ENCODE results near the gene PARD3B.

The PARD3B gene

GRCh38 chr2:205166745-205167144, 621.5 kb downstream of the PARD3B start:
- no peak overlapping the region for H3K4me3 ChIP-seq (ENCODE audit: low read length)
- no peaks in the 10 kb centered on the region for H3K27me3 ChIP-seq (ENCODE audit: control insufficient read depth, insufficient read depth, low read length)
- H3K9me3 ChIP-seq (ENCODE audit: control insufficient read depth, low read length): no peaks in the 10 kb centered on the region
- no peaks in the 10 kb centered on the region for H3K4me1 ChIP-seq (ENCODE audit: control insufficient read depth, insufficient read depth, low read length)
- no peak overlapping the region for H3K9ac ChIP-seq (ENCODE audit: low read length)
- H3K36me3 ChIP-seq (ENCODE audit: control insufficient read depth, insufficient read depth, low read length): no peaks in the 10 kb centered on the region

GRCh38 chr2:205169012-205169411, 623.7 kb downstream of the PARD3B start:
- Histone ChIP-seq H3K9ac (ENCODE audit: low read length) (no peak overlapping the region), H3K4me1 (ENCODE audit: control insufficient read depth, insufficient read depth, low read length) (no peaks in the 10 kb centered on the region), H3K9me3 (ENCODE audit: control insufficient read depth, low read length) (no peaks in the 10 kb centered on the region), H3K36me3 (ENCODE audit: control insufficient read depth, insufficient read depth, low read length) (no peaks in the 10 kb centered on the region), H3K27me3 (ENCODE audit: control insufficient read depth, insufficient read depth, low read length) (no peaks in the 10 kb centered on the region), H3K4me3 (ENCODE audit: low read length) (no peak overlapping the region)

GRCh38 chr2:205169464-205169863, 624.2 kb downstream of the PARD3B start:
- Histone ChIP-seq H3K4me1 (ENCODE audit: control insufficient read depth, insufficient read depth, low read length) (no peaks in the 10 kb centered on the region), H3K4me3 (ENCODE audit: low read length) (no peak overlapping the region), H3K9ac (ENCODE audit: low read length) (no peak overlapping the region), H3K36me3 (ENCODE audit: control insufficient read depth, insufficient read depth, low read length) (no peaks in the 10 kb centered on the region), H3K27me3 (ENCODE audit: control insufficient read depth, insufficient read depth, low read length) (no peaks in the 10 kb centered on the region), H3K9me3 (ENCODE audit: control insufficient read depth, low read length) (no peaks in the 10 kb centered on the region)

GRCh38 chr2:205170399-205170798, 625.1 kb downstream of the PARD3B start:
- Histone ChIP-seq H3K36me3 (ENCODE audit: control insufficient read depth, insufficient read depth, low read length) (no peaks in the 10 kb centered on the region), H3K9me3 (ENCODE audit: control insufficient read depth, low read length) (no peaks in the 10 kb centered on the region), H3K4me3 (ENCODE audit: low read length) (no peak overlapping the region), H3K27me3 (ENCODE audit: control insufficient read depth, insufficient read depth, low read length) (no peaks in the 10 kb centered on the region), H3K4me1 (ENCODE audit: control insufficient read depth, insufficient read depth, low read length) (no peaks in the 10 kb centered on the region), H3K9ac (ENCODE audit: low read length) (no peak overlapping the region)

- H3K9me3 ChIP-seq (ENCODE audit: control insufficient read depth, low read length): no peaks in the 10 kb centered on the region
- no peaks in the 10 kb centered on the region for H3K36me3 ChIP-seq (ENCODE audit: control insufficient read depth, insufficient read depth, low read length)
- no peak overlapping the region for H3K9ac ChIP-seq (ENCODE audit: low read length)
Observed at GRCh38 chr2:205171261-205171940, 626.1 kb downstream of the PARD3B start.

GRCh38 chr2:205175831-205176230, 630.6 kb downstream of the PARD3B start:
- Histone ChIP-seq H3K27me3 (ENCODE audit: control insufficient read depth, insufficient read depth, low read length) (no peaks in the 10 kb centered on the region), H3K4me1 (ENCODE audit: control insufficient read depth, insufficient read depth, low read length) (no peaks in the 10 kb centered on the region), H3K9me3 (ENCODE audit: control insufficient read depth, low read length) (no peaks in the 10 kb centered on the region), H3K36me3 (ENCODE audit: control insufficient read depth, insufficient read depth, low read length) (no peaks in the 10 kb centered on the region), H3K9ac (ENCODE audit: low read length) (no peak overlapping the region), H3K4me3 (ENCODE audit: low read length) (no peak overlapping the region)

More at GRCh38 chr2:205171261-205171940, 626.1 kb downstream of the PARD3B start:
- no peaks in the 10 kb centered on the region for H3K27me3 ChIP-seq (ENCODE audit: control insufficient read depth, insufficient read depth, low read length)
- H3K4me3 ChIP-seq (ENCODE audit: low read length): no peak overlapping the region
- no peaks in the 10 kb centered on the region for H3K4me1 ChIP-seq (ENCODE audit: control insufficient read depth, insufficient read depth, low read length)

GRCh38 chr2:205176546-205176945, 631.3 kb downstream of the PARD3B start:
- H3K4me1 ChIP-seq (ENCODE audit: control insufficient read depth, insufficient read depth, low read length): no peaks in the 10 kb centered on the region
- no peaks in the 10 kb centered on the region for H3K27me3 ChIP-seq (ENCODE audit: control insufficient read depth, insufficient read depth, low read length)
- H3K9ac ChIP-seq (ENCODE audit: low read length): no peak overlapping the region
- H3K36me3 ChIP-seq (ENCODE audit: control insufficient read depth, insufficient read depth, low read length): no peaks in the 10 kb centered on the region
- H3K4me3 ChIP-seq (ENCODE audit: low read length): no peak overlapping the region
- H3K9me3 ChIP-seq (ENCODE audit: control insufficient read depth, low read length): no peaks in the 10 kb centered on the region

- no peaks in the 10 kb centered on the region for H3K27me3 ChIP-seq (ENCODE audit: control insufficient read depth, insufficient read depth, low read length)
- H3K36me3 ChIP-seq (ENCODE audit: control insufficient read depth, insufficient read depth, low read length): no peaks in the 10 kb centered on the region
- H3K4me1 ChIP-seq (ENCODE audit: control insufficient read depth, insufficient read depth, low read length): no peaks in the 10 kb centered on the region
- H3K9me3 ChIP-seq (ENCODE audit: control insufficient read depth, low read length): no peaks in the 10 kb centered on the region
- no peak overlapping the region for H3K4me3 ChIP-seq (ENCODE audit: low read length)
- no peak overlapping the region for H3K9ac ChIP-seq (ENCODE audit: low read length)
Observed at GRCh38 chr2:205177546-205177945, 632.3 kb downstream of the PARD3B start.

GRCh38 chr2:205180730-205181129, 635.5 kb downstream of the PARD3B start:
- Histone ChIP-seq H3K36me3 (ENCODE audit: control insufficient read depth, insufficient read depth, low read length) (no peaks in the 10 kb centered on the region), H3K4me3 (ENCODE audit: low read length) (no peak overlapping the region), H3K9ac (ENCODE audit: low read length) (no peak overlapping the region), H3K4me1 (ENCODE audit: control insufficient read depth, insufficient read depth, low read length) (no peaks in the 10 kb centered on the region), H3K9me3 (ENCODE audit: control insufficient read depth, low read length) (no peaks in the 10 kb centered on the region), H3K27me3 (ENCODE audit: control insufficient read depth, insufficient read depth, low read length) (no peaks in the 10 kb centered on the region)

GRCh38 chr2:205187731-205188130, 642.5 kb downstream of the PARD3B start:
- H3K9ac ChIP-seq (ENCODE audit: low read length): no peak overlapping the region

GRCh38 chr2:205188239-205189138, 643.2 kb downstream of the PARD3B start:
- Histone ChIP-seq H3K4me1 (ENCODE audit: control insufficient read depth, insufficient read depth, low read length) (no peaks in the 10 kb centered on the region), H3K9ac (ENCODE audit: low read length) (no peak overlapping the region), H3K27me3 (ENCODE audit: control insufficient read depth, insufficient read depth, low read length) (no peaks in the 10 kb centered on the region), H3K4me3 (ENCODE audit: low read length) (no peak overlapping the region), H3K9me3 (ENCODE audit: control insufficient read depth, low read length) (no peaks in the 10 kb centered on the region), H3K36me3 (ENCODE audit: control insufficient read depth, insufficient read depth, low read length) (no peaks in the 10 kb centered on the region)

More at GRCh38 chr2:205187731-205188130, 642.5 kb downstream of the PARD3B start:
- no peaks in the 10 kb centered on the region for H3K9me3 ChIP-seq (ENCODE audit: control insufficient read depth, low read length)
- no peaks in the 10 kb centered on the region for H3K4me1 ChIP-seq (ENCODE audit: control insufficient read depth, insufficient read depth, low read length)
- H3K36me3 ChIP-seq (ENCODE audit: control insufficient read depth, insufficient read depth, low read length): no peaks in the 10 kb centered on the region
- no peaks in the 10 kb centered on the region for H3K27me3 ChIP-seq (ENCODE audit: control insufficient read depth, insufficient read depth, low read length)
- H3K4me3 ChIP-seq (ENCODE audit: low read length): no peak overlapping the region

GRCh38 chr2:205189301-205189700, 644.0 kb downstream of the PARD3B start:
- Histone ChIP-seq H3K4me3 (ENCODE audit: low read length) (no peak overlapping the region), H3K9me3 (ENCODE audit: control insufficient read depth, low read length) (no peaks in the 10 kb centered on the region), H3K36me3 (ENCODE audit: control insufficient read depth, insufficient read depth, low read length) (no peaks in the 10 kb centered on the region), H3K27me3 (ENCODE audit: control insufficient read depth, insufficient read depth, low read length) (no peaks in the 10 kb centered on the region), H3K4me1 (ENCODE audit: control insufficient read depth, insufficient read depth, low read length) (no peaks in the 10 kb centered on the region), H3K9ac (ENCODE audit: low read length) (no peak overlapping the region)

Data from mucosa of stomach (tissue), 1 donor.